DMS79 treated with DMSO at 0.1 percent for 48 hours (cell line): ENCODE data around the gene LHPP.

ENCODE experiments used
- DNase-seq: peaks from one replicate; lab custom pipeline; 2025; lab: John Stamatoyannopoulos, UW

LHPP gene

GRCh38 chr10:124447751-124448466 lies 13.7 kb upstream of the LHPP start:
- DNase-seq, result peak; percentile 9

GRCh38 chr10:124448696-124449169 lies 12.9 kb upstream of the LHPP start:
- DNase-seq, result no peak

- DNase-seq, result no peak
Observed at GRCh38 chr10:124449170-124450011, 12.2 kb upstream of the LHPP start.

GRCh38 chr10:124450012-124450782 lies 11.4 kb upstream of the LHPP start, which contains the start of gene NKX1-2:
TSS of gene NKX1-2 (minus strand) at chr10:124450035. CDS start at chr10:124449943, 92 bp downstream.
- DNase-seq, result peak; percentile 6

- DNase-seq, result no peak
Observed at GRCh38 chr10:124450783-124451057, 10.9 kb upstream of the LHPP start.

- no peak for DNase-seq
Observed at GRCh38 chr10:124451276-124451675, 10.3 kb upstream of the LHPP start.

- DNase-seq, result no peak
Observed at GRCh38 chr10:124453960-124454610, 7.5 kb upstream of the LHPP start.

GRCh38 chr10:124455441-124455840 lies 6.2 kb upstream of the LHPP start:
- DNase-seq, result no peak

- no peak for DNase-seq
Observed at GRCh38 chr10:124458473-124458872, 3.1 kb upstream of the LHPP start.

- no peak for DNase-seq
Observed at GRCh38 chr10:124458889-124459288, 2.7 kb upstream of the LHPP start.

- no peak for DNase-seq
Observed at GRCh38 chr10:124459395-124459794, 2.2 kb upstream of the LHPP start.

GRCh38 chr10:124460144-124460543 lies 1.5 kb upstream of the LHPP start:
- no peak for DNase-seq

- DNase-seq, result no peak
Observed at GRCh38 chr10:124462348-124462695, 699 bp downstream of the LHPP start.

- DNase-seq, result no peak
Observed at GRCh38 chr10:124464028-124464965, 2.7 kb downstream of the LHPP start.

GRCh38 chr10:124465003-124465776 lies 3.6 kb downstream of the LHPP start:
- no peak for DNase-seq

GRCh38 chr10:124465777-124466488 lies 4.3 kb downstream of the LHPP start:
- no peak for DNase-seq

GRCh38 chr10:124467165-124467564 lies 5.5 kb downstream of the LHPP start:
- no peak for DNase-seq

GRCh38 chr10:124468624-124469023 lies 7.0 kb downstream of the LHPP start:
- DNase-seq, result no peak

- DNase-seq, result no peak
Observed at GRCh38 chr10:124469956-124470484, 8.4 kb downstream of the LHPP start.
